ENCODE measurements around the gene AP3S1.
A peak's percentile ranks its signal among the peaks of the same experiment; 100 is the strongest.

Gene AP3S1

GRCh38 chr5:115841382-115842088 lies at the start of gene AP3S1, which contains the start of gene ATG12:
Gene AP3S1 (plus strand): TSS chr5:115841935. CDS start chr5:115842038, 103 bp downstream.
Gene ATG12 (minus strand): TSS chr5:115841565. CDS start chr5:115841552, 13 bp downstream.
- peak within 1 kb of the TSS; percentile 85 for H3K4me2 ChIP-seq (ENCODE audit: low read length)
- H3K4me3 ChIP-seq (ENCODE audit: low read depth, low read length) = peak within 1 kb of the TSS; percentile 92
- peak within 1 kb of the TSS; percentile 55 for H3K9ac ChIP-seq
- no peaks in the 10 kb centered on the region for H3K36me3 ChIP-seq (ENCODE audit: control insufficient read depth, insufficient read depth, low read length)
- no peak for TF ChIP-seq CTCF (IDR thresholded peaks at IDR 0.05)
- no peaks in the 10 kb centered on the region for H3K27me3 ChIP-seq (ENCODE audit: control insufficient read depth, insufficient read depth, low read length)
- peak within 1 kb of the TSS; percentile 92 for H3K27ac ChIP-seq
- H2AFZ ChIP-seq = peak within 1 kb of the TSS; percentile 93
- H3K9me3 ChIP-seq (ENCODE audit: control insufficient read depth, low read length) = no peaks in the 10 kb centered on the region
- peaks cover 22% of the 10 kb centered on the region for H3K79me2 ChIP-seq
- H3K4me1 ChIP-seq = no peaks in the 10 kb centered on the region

GRCh38 chr5:115795700-115796099 lies 46.0 kb upstream of the AP3S1 start:
- Histone ChIP-seq H3K4me1 (no peaks in the 10 kb centered on the region), H2AFZ (no peak overlapping the region), H3K79me2 (no peaks in the 10 kb centered on the region), H3K36me3 (ENCODE audit: control insufficient read depth, insufficient read depth, low read length) (no peaks in the 10 kb centered on the region), H3K9ac (no peak overlapping the region), H3K27ac (no peak overlapping the region), H3K9me3 (ENCODE audit: control insufficient read depth, low read length) (no peaks in the 10 kb centered on the region), H3K4me2 (ENCODE audit: low read length) (no peak overlapping the region), H3K4me3 (ENCODE audit: low read depth, low read length) (no peak overlapping the region), H3K27me3 (ENCODE audit: control insufficient read depth, insufficient read depth, low read length) (no peaks in the 10 kb centered on the region)
- no peak for TF ChIP-seq CTCF (IDR thresholded peaks at IDR 0.05)

- TF ChIP-seq CTCF (IDR thresholded peaks at IDR 0.05) = no peak
- Histone ChIP-seq H3K36me3 (ENCODE audit: control insufficient read depth, insufficient read depth, low read length) (no peaks in the 10 kb centered on the region), H3K4me3 (ENCODE audit: low read depth, low read length) (no peak overlapping the region), H3K9ac (no peak overlapping the region), H3K9me3 (ENCODE audit: control insufficient read depth, low read length) (no peaks in the 10 kb centered on the region), H3K4me2 (ENCODE audit: low read length) (no peak overlapping the region), H3K27ac (no peak overlapping the region), H2AFZ (no peak overlapping the region), H3K79me2 (no peaks in the 10 kb centered on the region), H3K27me3 (ENCODE audit: control insufficient read depth, insufficient read depth, low read length) (no peaks in the 10 kb centered on the region), H3K4me1 (no peaks in the 10 kb centered on the region)
Measured at GRCh38 chr5:115796656-115797055, 45.1 kb upstream of the AP3S1 start.

- no peaks in the 10 kb centered on the region for H3K4me1 ChIP-seq
- no peaks in the 10 kb centered on the region for H3K79me2 ChIP-seq
- no peak for TF ChIP-seq CTCF (IDR thresholded peaks at IDR 0.05)
- no peaks in the 10 kb centered on the region for H3K36me3 ChIP-seq (ENCODE audit: control insufficient read depth, insufficient read depth, low read length)
- no peak overlapping the region for H3K4me2 ChIP-seq (ENCODE audit: low read length)
- H3K27me3 ChIP-seq (ENCODE audit: control insufficient read depth, insufficient read depth, low read length) = no peaks in the 10 kb centered on the region
- no peak overlapping the region for H3K27ac ChIP-seq
- H3K9me3 ChIP-seq (ENCODE audit: control insufficient read depth, low read length) = no peaks in the 10 kb centered on the region
- no peak overlapping the region for H3K9ac ChIP-seq
- peak overlapping the region; percentile 11 for H2AFZ ChIP-seq
- H3K4me3 ChIP-seq (ENCODE audit: low read depth, low read length) = no peak overlapping the region
Measured at GRCh38 chr5:115798252-115798651, 43.5 kb upstream of the AP3S1 start.

GRCh38 chr5:115800108-115800507 lies 41.6 kb upstream of the AP3S1 start:
- Histone ChIP-seq H3K36me3 (ENCODE audit: control insufficient read depth, insufficient read depth, low read length) (no peaks in the 10 kb centered on the region), H3K27ac (no peak overlapping the region), H3K27me3 (ENCODE audit: control insufficient read depth, insufficient read depth, low read length) (no peaks in the 10 kb centered on the region), H3K4me2 (ENCODE audit: low read length) (no peak overlapping the region), H3K4me1 (no peaks in the 10 kb centered on the region), H2AFZ (no peak overlapping the region), H3K9me3 (ENCODE audit: control insufficient read depth, low read length) (no peaks in the 10 kb centered on the region), H3K9ac (no peak overlapping the region), H3K79me2 (no peaks in the 10 kb centered on the region), H3K4me3 (ENCODE audit: low read depth, low read length) (no peak overlapping the region)
- TF ChIP-seq CTCF (IDR thresholded peaks at IDR 0.05) = no peak

Measured in parathyroid adenoma (tissue), 2 donors.